ENCODE results near the gene BCKDHA. TPM values are rescaled to one million over a fixed set of nuclear protein-coding genes. Genes with fewer than 3 reads are reported as not detected.

The BCKDHA gene
- total RNA-seq, 1 donor from 2014 or later = 6.8 TPM

GRCh38 chr19:41449865-41450178, 52.2 kb downstream of the BCKDHA start:
- H3K4me1 Mint-ChIP-seq = peaks cover 5% of the 10 kb centered on the region
- no peak for TF ChIP-seq CTCF (conservative IDR thresholded peaks at IDR 0.05)
- no peaks in the 10 kb centered on the region for H3K9me3 Mint-ChIP-seq
- no peak overlapping the region for H3K27ac Mint-ChIP-seq (ENCODE audit: unreplicated experiment)
- no peaks in the 10 kb centered on the region for H3K36me3 Mint-ChIP-seq (ENCODE audit: low read depth)
- H3K4me3 Mint-ChIP-seq = no peak overlapping the region
- no peak for DNase-seq (ENCODE audit: low read depth, low spot score)
- peaks cover 67% of the 10 kb centered on the region for H3K27me3 Mint-ChIP-seq (ENCODE audit: low read depth)

DNA sequence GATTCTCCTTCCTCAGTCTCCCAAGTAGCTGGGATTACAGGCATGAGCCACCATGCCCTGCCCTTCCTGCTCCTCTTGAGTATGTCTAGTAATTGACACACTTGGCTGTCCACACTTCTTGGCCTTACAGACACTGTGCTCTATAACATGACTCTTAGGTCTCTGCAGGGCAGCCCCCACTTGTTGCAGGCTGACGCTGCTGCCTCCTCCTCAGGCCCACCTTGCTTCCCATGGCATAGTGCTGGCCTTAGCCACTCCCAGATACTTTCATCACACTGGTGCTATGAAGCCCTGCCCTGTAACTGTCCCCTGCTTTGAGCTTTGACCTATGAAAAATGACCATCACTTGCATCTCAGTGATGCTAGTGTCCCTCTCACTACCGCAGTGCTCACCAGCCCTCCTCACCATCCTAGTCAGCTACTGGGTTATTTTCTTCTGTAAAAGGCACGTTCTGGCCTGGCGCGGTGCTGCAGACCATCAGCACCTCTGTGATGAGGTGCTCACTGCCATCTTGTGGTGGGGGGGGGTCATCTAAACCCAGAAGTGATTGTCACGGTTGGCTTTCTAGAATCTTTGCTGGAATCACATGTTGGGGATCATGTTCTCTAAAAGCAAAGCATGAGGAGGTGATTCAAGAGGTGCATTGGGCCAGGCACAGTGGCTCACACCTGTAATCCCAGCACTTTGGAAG, 55.1 kb downstream of the BCKDHA start:
- Mint-ChIP-seq H3K36me3 (ENCODE audit: low read depth) (no peaks in the 10 kb centered on the region), H3K27me3 (ENCODE audit: low read depth) (peaks cover 68% of the 10 kb centered on the region), H3K4me1 (peaks cover 5% of the 10 kb centered on the region), H3K4me3 (no peak overlapping the region), H3K27ac (ENCODE audit: unreplicated experiment) (no peak overlapping the region), H3K9me3 (no peaks in the 10 kb centered on the region)
- no peak for TF ChIP-seq CTCF (conservative IDR thresholded peaks at IDR 0.05)
- DNase-seq (ENCODE audit: low read depth, low spot score) = no peak

- no peak overlapping the region for H3K4me3 Mint-ChIP-seq
- no peaks in the 10 kb centered on the region for H3K36me3 Mint-ChIP-seq (ENCODE audit: low read depth)
- no peak overlapping the region for H3K27ac Mint-ChIP-seq (ENCODE audit: unreplicated experiment)
- no peaks in the 10 kb centered on the region for H3K9me3 Mint-ChIP-seq
- TF ChIP-seq CTCF (conservative IDR thresholded peaks at IDR 0.05) = no peak
- no peak for DNase-seq (ENCODE audit: low read depth, low spot score)
- H3K4me1 Mint-ChIP-seq = no peaks in the 10 kb centered on the region
- peaks cover 76% of the 10 kb centered on the region for H3K27me3 Mint-ChIP-seq (ENCODE audit: low read depth)
Observed at GRCh38 chr19:41455936-41456335, 58.3 kb downstream of the BCKDHA start.

DNA sequence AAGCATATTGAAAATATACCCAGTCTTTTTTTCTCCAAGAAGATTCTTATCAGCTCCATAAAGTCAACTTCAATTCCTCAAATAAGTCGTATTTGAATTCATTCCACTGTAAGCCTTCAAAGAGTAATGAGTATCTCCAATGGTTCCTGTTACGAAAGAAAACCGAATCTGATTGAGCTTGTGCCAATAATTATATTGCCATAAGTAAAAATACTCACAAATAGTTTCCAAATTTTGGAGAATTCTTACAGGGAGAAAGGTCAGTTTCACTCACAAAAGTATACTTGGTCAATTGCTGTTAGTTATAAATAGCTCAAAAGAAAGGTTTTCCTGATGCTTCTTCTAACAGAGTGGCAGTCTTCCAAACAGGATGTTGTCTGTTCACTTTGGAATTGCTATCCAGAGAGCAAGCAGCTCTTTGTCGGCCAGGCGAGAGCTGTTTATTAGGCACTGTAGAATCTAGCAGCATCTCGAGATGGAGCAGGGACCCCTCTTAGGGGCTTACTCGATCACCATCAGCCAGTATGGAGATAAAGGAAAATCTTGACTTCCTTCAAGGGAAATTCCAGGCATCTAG, 58.8 kb downstream of the BCKDHA start:
- no peak for DNase-seq (ENCODE audit: low read depth, low spot score)
- no peaks in the 10 kb centered on the region for H3K9me3 Mint-ChIP-seq
- H3K36me3 Mint-ChIP-seq (ENCODE audit: low read depth) = no peaks in the 10 kb centered on the region
- TF ChIP-seq CTCF (conservative IDR thresholded peaks at IDR 0.05) = no peak
- H3K27me3 Mint-ChIP-seq (ENCODE audit: low read depth) = peaks cover 76% of the 10 kb centered on the region
- H3K4me3 Mint-ChIP-seq = no peak overlapping the region
- no peaks in the 10 kb centered on the region for H3K4me1 Mint-ChIP-seq
- H3K27ac Mint-ChIP-seq (ENCODE audit: unreplicated experiment) = no peak overlapping the region

DNA sequence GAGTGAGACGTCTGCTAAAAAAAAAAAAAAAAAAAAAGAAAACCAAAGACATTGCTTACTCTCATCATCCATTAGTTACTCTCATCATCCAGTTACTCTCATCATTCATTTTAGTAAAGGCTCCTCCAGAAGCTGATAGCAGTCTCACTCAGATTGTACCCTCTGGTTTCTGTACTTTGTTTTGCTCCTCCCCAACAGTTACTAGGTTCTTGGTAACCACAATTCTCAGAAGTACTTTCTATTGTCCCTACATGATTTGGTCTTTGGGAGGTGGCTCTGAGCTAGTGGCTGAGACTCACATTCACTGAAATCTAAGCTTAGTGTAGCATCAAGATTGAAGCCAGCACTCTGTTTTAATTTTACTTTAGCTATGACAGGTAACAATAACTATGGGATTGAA, 59.6 kb downstream of the BCKDHA start:
- H3K36me3 Mint-ChIP-seq (ENCODE audit: low read depth) = no peaks in the 10 kb centered on the region
- no peak overlapping the region for H3K27ac Mint-ChIP-seq (ENCODE audit: unreplicated experiment)
- H3K4me1 Mint-ChIP-seq = no peaks in the 10 kb centered on the region
- H3K9me3 Mint-ChIP-seq = no peaks in the 10 kb centered on the region
- DNase-seq (ENCODE audit: low read depth, low spot score) = no peak
- TF ChIP-seq CTCF (conservative IDR thresholded peaks at IDR 0.05) = no peak
- H3K27me3 Mint-ChIP-seq (ENCODE audit: low read depth) = peaks cover 78% of the 10 kb centered on the region
- no peak overlapping the region for H3K4me3 Mint-ChIP-seq
